ENCODE measurements around the gene DENND1A. TPM values are rescaled to one million over a fixed set of nuclear protein-coding genes. Genes with fewer than 3 reads are reported as not detected.

DENND1A gene
- total RNA-seq, 1 experiment from 2014 or later: 42.5 TPM

DNA sequence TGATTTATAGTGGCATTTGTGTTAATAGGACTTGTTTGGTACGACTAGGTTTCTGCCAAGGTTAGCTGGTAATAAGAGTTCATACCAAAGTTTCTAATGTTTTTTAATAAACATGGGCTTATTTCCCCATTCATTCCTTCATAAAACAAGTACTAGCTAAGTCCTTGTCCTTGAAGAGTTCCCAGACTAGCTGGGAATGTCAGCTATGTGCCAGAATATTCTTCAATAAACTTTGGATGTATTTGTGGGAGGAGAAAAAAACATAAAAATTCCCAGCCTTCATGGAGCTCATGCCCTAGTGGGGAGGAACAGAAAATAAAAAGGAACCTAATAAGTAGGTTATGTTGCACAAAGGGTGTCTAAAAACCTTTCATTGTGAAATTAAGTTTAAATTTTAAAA, 176.9 kb downstream of the DENND1A start:
- DNase-seq (ENCODE audit: unreplicated experiment): no peak
- H3K9me3 Mint-ChIP-seq (ENCODE audit: unreplicated experiment): no peaks in the 10 kb centered on the region
- ChIA-PET POLR2A (interaction anchor here (1.5 kb wide), 1 partner anchor 9 kb away, joined by 3 read pairs; no protein-coding TSS in a partner anchor), CTCF (interaction anchor here (1.9 kb wide), 1 partner anchor 9 kb away, joined by 10 read pairs; no protein-coding TSS in a partner anchor)
- TF ChIP-seq CTCF (IDR thresholded peaks at IDR 0.05; ENCODE audit: unreplicated experiment): no peak
- H3K4me1 Mint-ChIP-seq (ENCODE audit: insufficient read depth, unreplicated experiment): peaks cover 14% of the 10 kb centered on the region
- peaks cover 12% of the 10 kb centered on the region for H3K36me3 Mint-ChIP-seq (ENCODE audit: insufficient read depth, unreplicated experiment)
- H3K27me3 Mint-ChIP-seq (ENCODE audit: insufficient read depth, unreplicated experiment): no peaks in the 10 kb centered on the region
- intact Hi-C loops (cut with micrococcal nuclease): no loop called here
- no TSS peak for BruUV-seq (replicated peaks)
- H3K27ac Mint-ChIP-seq (ENCODE audit: low read depth, unreplicated experiment): no peak overlapping the region
- no peak overlapping the region for H3K4me3 Mint-ChIP-seq (ENCODE audit: unreplicated experiment)

- intact Hi-C loops (cut with micrococcal nuclease): no loop called here
- Mint-ChIP-seq H3K4me1 (ENCODE audit: insufficient read depth, unreplicated experiment) (peaks cover 14% of the 10 kb centered on the region), H3K36me3 (ENCODE audit: insufficient read depth, unreplicated experiment) (peaks cover 8% of the 10 kb centered on the region), H3K9me3 (ENCODE audit: unreplicated experiment) (no peaks in the 10 kb centered on the region), H3K27me3 (ENCODE audit: insufficient read depth, unreplicated experiment) (no peaks in the 10 kb centered on the region), H3K27ac (ENCODE audit: low read depth, unreplicated experiment) (no peak overlapping the region), H3K4me3 (ENCODE audit: unreplicated experiment) (no peak overlapping the region)
- POLR2A ChIA-PET: no interaction called here
- no TSS peak for BruUV-seq (replicated peaks)
- CTCF ChIA-PET: interaction anchor here (0.6 kb wide), 1 partner anchor 1232 kb away, joined by 3 read pairs; no protein-coding TSS in a partner anchor
- DNase-seq (ENCODE audit: unreplicated experiment): peak; percentile 8
- no peak for TF ChIP-seq CTCF (IDR thresholded peaks at IDR 0.05; ENCODE audit: unreplicated experiment)
Measured at GRCh38 chr9:123749580-123750202, 180.2 kb downstream of the DENND1A start.

- ChIA-PET CTCF (interaction anchor here (0.6 kb wide), 1 partner anchor 12 kb away, joined by 5 read pairs; no protein-coding TSS in a partner anchor), POLR2A (no interaction called here)
- BruUV-seq (replicated peaks): no TSS peak
- no peaks in the 10 kb centered on the region for H3K4me1 Mint-ChIP-seq (ENCODE audit: insufficient read depth, unreplicated experiment)
- DNase-seq (ENCODE audit: unreplicated experiment): no peak
- H3K27me3 Mint-ChIP-seq (ENCODE audit: insufficient read depth, unreplicated experiment): no peaks in the 10 kb centered on the region
- H3K4me3 Mint-ChIP-seq (ENCODE audit: unreplicated experiment): no peak overlapping the region
- intact Hi-C loops (cut with micrococcal nuclease): no loop called here
- H3K36me3 Mint-ChIP-seq (ENCODE audit: insufficient read depth, unreplicated experiment): peaks cover 5% of the 10 kb centered on the region
- H3K27ac Mint-ChIP-seq (ENCODE audit: low read depth, unreplicated experiment): no peak overlapping the region
- TF ChIP-seq CTCF (IDR thresholded peaks at IDR 0.05; ENCODE audit: unreplicated experiment): no peak
- no peaks in the 10 kb centered on the region for H3K9me3 Mint-ChIP-seq (ENCODE audit: unreplicated experiment)
Measured at GRCh38 chr9:123746765-123747164, 183.2 kb downstream of the DENND1A start.

GRCh38 chr9:123745933-123746332, 184.0 kb downstream of the DENND1A start:
- TF ChIP-seq CTCF (IDR thresholded peaks at IDR 0.05; ENCODE audit: unreplicated experiment): no peak
- H3K4me1 Mint-ChIP-seq (ENCODE audit: insufficient read depth, unreplicated experiment): no peaks in the 10 kb centered on the region
- H3K4me3 Mint-ChIP-seq (ENCODE audit: unreplicated experiment): no peak overlapping the region
- DNase-seq (ENCODE audit: unreplicated experiment): no peak
- no TSS peak for BruUV-seq (replicated peaks)
- intact Hi-C loops (cut with micrococcal nuclease): no loop called here
- peaks cover 5% of the 10 kb centered on the region for H3K36me3 Mint-ChIP-seq (ENCODE audit: insufficient read depth, unreplicated experiment)
- no peak overlapping the region for H3K27ac Mint-ChIP-seq (ENCODE audit: low read depth, unreplicated experiment)
- CTCF ChIA-PET: interaction anchor here (0.7 kb wide), 1 partner anchor 241 kb away, joined by 3 read pairs; no protein-coding TSS in a partner anchor
- no peaks in the 10 kb centered on the region for H3K9me3 Mint-ChIP-seq (ENCODE audit: unreplicated experiment)
- POLR2A ChIA-PET: interaction anchor here (0.5 to 1.7 kb wide), 3 partner anchors 22 to 513 kb away, joined by 3 to 7 read pairs (median 3); no protein-coding TSS in a partner anchor
- no peaks in the 10 kb centered on the region for H3K27me3 Mint-ChIP-seq (ENCODE audit: insufficient read depth, unreplicated experiment)
